ENCODE data around the gene USP44.

DNA sequence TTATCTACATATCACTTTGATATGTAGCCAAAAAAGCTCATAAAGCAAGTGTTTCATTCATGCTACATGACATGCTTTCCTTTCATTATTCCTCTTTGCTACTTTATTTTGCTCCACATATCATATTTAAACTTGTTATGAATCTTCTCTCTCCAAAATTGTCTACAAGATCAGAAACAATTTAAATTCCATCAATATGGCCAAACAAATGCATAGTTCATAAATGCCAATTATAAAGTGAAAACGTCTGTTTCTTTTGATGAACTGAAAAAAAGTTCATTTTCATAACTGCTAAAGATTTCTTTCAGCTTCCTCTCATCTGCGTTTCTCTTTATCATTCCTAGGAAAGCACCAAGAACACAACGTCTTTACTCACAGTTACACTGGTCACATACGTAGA, 22.8 kb downstream of the USP44 start:
- TF ChIP-seq CTCF (IDR thresholded peaks at IDR 0.05) = no peak
- no peak for TF ChIP-seq POLR2A (IDR thresholded peaks at IDR 0.05)

Measured in heart left ventricle (tissue), 13 donors.